Stomach (tissue), 9 donors: ENCODE measurements around the gene CABP1. TPM values are rescaled to one million over a fixed set of nuclear protein-coding genes. Genes with fewer than 3 reads are reported as not detected.

Source experiments
- DNase-seq, 2 donors: peaks; one replicate each; pipeline versions ENCODE4 v3.0.0 to v3.0.0-alpha.2; 2013 to 2019
- H3K27ac ChIP-seq, 5 donors: fragments of 200-600 bp in 4 of 5; sonication (generic) in 4 of 5; one replicate each; pipeline ENCODE4 v1.5.1; 2013 to 2019; ENCODE audit warnings: mild to moderate bottlenecking in 1 of 5, moderate library complexity in 1 of 5
- H3K27me3 ChIP-seq, 3 donors: fragments of 200-600 bp; sonication (generic); one replicate each; pipeline ENCODE4 v1.5.1; 2017 to 2019; ENCODE audit warnings: mixed run types in 1 of 3
- H3K36me3 ChIP-seq, 4 donors: fragments of 200-600 bp; sonication (generic); 1 replicate in 3 of 4; 2 replicates in 1 of 4; pipeline ENCODE4 v1.5.1; 2016 to 2019
- H3K4me1 ChIP-seq, 4 donors: fragments of 200-600 bp; sonication (generic); one replicate each; pipeline ENCODE4 v1.5.1; 2016 to 2019
- H3K4me3 ChIP-seq, 4 donors: fragments of 200-600 bp; sonication (generic) in 3 of 4; one replicate each; pipeline ENCODE4 v1.5.1; 2016 to 2019; ENCODE audit warnings: mild to moderate bottlenecking in 1 of 4
- H3K9me3 ChIP-seq, 4 donors: fragments of 200-600 bp; sonication (generic); one replicate each; pipeline ENCODE4 v1.5.1; 2016 to 2019
- EP300 ChIP-seq: sonication (generic); formaldehyde crosslinking; IDR thresholded peaks from one replicate; pipeline ENCODE4 v1.6.1; 2017; ENCODE audit warnings: antibody characterized with exemption
- POLR2A ChIP-seq, 4 donors: fragments of 450-650 bp; IDR thresholded peaks; one replicate each; pipeline ENCODE4 v1.6.1; 2016; ENCODE audit warnings: antibody characterized with exemption in 4 of 4, control low read depth in 2 of 4, mild to moderate bottlenecking in 1 of 4, moderate library complexity in 1 of 4
- POLR2AphosphoS5 ChIP-seq, 3 donors: sonication (generic); formaldehyde crosslinking; IDR thresholded peaks; one replicate each; pipeline ENCODE4 v1.6.1; 2016; ENCODE audit warnings: antibody characterized with exemption in 3 of 3
- WGBS, 5 donors: extraction: QIAGEN DNeasy Blood & Tissue Kit in 3 of 5; methylation state at CpG; one replicate each; pipeline versions ENCODE4 v1.1.5 to v1.1.7; 2013 to 2018; 5-methylcytosine and 5-hydroxymethylcytosine counted together
- intact Hi-C: fragments of 100-400 bp; cut with DNase I; formaldehyde crosslinking; loops from one replicate; pipeline ENCODE4 v1.15.1; 2023; ENCODE audit warnings: low total_unique reads
- polyA plus RNA-seq, 3 donors: library from polyadenylated mRNA; stranded (reverse); fragments of 200-250 nt; gene quantifications; one replicate each; pipeline ENCODE4 v1.2.3, GENCODE V29; 2013
- total RNA-seq, 5 donors: library from RNA; depleted of rRNA; stranded (reverse); fragments of >200 nt; gene quantifications; one replicate each; pipeline versions ENCODE4 v1.1.0 to v1.2.3, GENCODE V29; 2014 to 2016
- TF ChIP-seq, protein P1 (sequence below), 7 experiments: fragments of 450-650 bp in 4 of 7; fragments of 200-600 bp in 3 of 7; sonication (generic) in 3 of 7; IDR thresholded peaks; one replicate each; pipeline ENCODE4 v1.5.1; 2016 to 2019; ENCODE audit warnings: antibody characterized with exemption in 7 of 7, control low read depth in 2 of 7, mild to moderate bottlenecking in 1 of 7
- donor health status: healthy with polysubstance abuse.
- donor health status: Bipolar disorder and iron deficiency.
- donor health status: healthy.

Gene CABP1
- total and polyA plus RNA-seq, 8 donors: 1.1 to 2.4 (median 2.0) TPM; not detected in 3

DNA sequence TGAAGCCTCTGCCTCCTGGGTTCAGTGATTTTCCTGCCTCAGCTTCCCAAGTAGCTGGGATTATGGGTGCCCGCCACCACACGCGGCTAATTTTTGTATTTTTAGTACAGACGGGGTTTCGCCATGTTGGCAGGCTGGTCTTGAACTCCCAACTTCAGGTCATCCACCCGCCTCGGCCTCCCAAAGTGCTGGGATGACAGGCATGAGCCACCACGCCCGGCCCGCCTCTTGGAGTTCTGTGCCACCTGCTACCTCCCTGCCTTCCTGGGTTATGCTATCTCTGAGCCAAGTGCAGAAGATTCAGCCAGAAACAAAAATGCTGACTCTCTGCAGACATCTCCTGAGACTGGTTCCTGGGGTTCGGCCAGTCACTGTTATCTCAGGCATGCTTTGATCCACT is 13.2 kb downstream of the CABP1 start:
- Histone ChIP-seq H3K4me3 (no peak overlapping the region), H3K36me3 (no peaks in the 10 kb centered on the region), H3K27me3 (peaks cover 0 to 22% (median 8%) of the 10 kb centered on the region in 3 donors), H3K27ac (peak overlapping the region in 3 of 5 donors; percentile 16 to 43 (median 18)), H3K9me3 (no peaks in the 10 kb centered on the region), H3K4me1 (peaks cover 4 to 36% (median 15%) of the 10 kb centered on the region in 4 donors)
- intact Hi-C loops: no loop called here
- TF ChIP-seq POLR2AphosphoS5 (IDR thresholded peaks at IDR 0.05): no peak
- no peak for TF ChIP-seq EP300
- TF ChIP-seq, protein P1, sequence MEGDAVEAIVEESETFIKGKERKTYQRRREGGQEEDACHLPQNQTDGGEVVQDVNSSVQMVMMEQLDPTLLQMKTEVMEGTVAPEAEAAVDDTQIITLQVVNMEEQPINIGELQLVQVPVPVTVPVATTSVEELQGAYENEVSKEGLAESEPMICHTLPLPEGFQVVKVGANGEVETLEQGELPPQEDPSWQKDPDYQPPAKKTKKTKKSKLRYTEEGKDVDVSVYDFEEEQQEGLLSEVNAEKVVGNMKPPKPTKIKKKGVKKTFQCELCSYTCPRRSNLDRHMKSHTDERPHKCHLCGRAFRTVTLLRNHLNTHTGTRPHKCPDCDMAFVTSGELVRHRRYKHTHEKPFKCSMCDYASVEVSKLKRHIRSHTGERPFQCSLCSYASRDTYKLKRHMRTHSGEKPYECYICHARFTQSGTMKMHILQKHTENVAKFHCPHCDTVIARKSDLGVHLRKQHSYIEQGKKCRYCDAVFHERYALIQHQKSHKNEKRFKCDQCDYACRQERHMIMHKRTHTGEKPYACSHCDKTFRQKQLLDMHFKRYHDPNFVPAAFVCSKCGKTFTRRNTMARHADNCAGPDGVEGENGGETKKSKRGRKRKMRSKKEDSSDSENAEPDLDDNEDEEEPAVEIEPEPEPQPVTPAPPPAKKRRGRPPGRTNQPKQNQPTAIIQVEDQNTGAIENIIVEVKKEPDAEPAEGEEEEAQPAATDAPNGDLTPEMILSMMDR (IDR thresholded peaks at IDR 0.05): no peak
- no peak for TF ChIP-seq POLR2A (IDR thresholded peaks at IDR 0.05)
- no peak for DNase-seq
- WGBS, 5 donors: 81 to 95% (median 91%) methylated on average over 11 of the region's 11 CpGs

DNA sequence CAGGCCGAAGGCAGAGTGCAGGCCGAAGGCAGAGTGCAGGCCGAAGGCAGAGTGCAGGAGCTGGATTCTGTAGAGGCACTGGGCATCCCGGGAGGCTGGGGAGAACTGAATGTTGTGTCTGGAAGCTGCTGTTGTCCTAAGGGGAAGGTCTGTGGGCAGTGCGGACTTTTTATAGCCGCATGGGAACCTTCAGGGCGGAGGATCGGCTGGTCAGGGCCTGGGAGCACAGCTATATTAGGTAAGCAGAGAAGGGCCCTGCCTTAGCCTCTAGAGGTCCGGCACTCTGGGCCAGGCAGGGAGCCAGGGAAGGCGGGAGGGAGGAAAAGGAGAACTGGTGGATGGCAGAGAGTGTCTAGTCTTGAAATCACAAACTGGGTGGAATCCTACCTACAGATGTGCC is 14.2 kb downstream of the CABP1 start:
- whole genome bisulfite sequencing, 5 donors: 65 to 81% (median 77%) methylated on average over 10 of the region's 10 CpGs
- H3K9me3 ChIP-seq: no peaks in the 10 kb centered on the region
- no peak for DNase-seq
- H3K27me3 ChIP-seq: peaks cover 0 to 18% (median 4%) of the 10 kb centered on the region in 3 donors
- H3K4me1 ChIP-seq: peaks cover 0 to 25% (median 5%) of the 10 kb centered on the region in 4 donors
- H3K36me3 ChIP-seq: no peaks in the 10 kb centered on the region
- intact Hi-C loops: no loop called here
- TF ChIP-seq, protein P1 (IDR thresholded peaks at IDR 0.05): no peak
- TF ChIP-seq POLR2AphosphoS5 (IDR thresholded peaks at IDR 0.05) (peak in 1 of 3 donors; percentile 7), EP300 (no peak), POLR2A (IDR thresholded peaks at IDR 0.05) (no peak)
- H3K4me3 ChIP-seq: no peak overlapping the region
- H3K27ac ChIP-seq: peak overlapping the region in 3 of 5 donors; percentile 16 to 46 (median 43)

DNA sequence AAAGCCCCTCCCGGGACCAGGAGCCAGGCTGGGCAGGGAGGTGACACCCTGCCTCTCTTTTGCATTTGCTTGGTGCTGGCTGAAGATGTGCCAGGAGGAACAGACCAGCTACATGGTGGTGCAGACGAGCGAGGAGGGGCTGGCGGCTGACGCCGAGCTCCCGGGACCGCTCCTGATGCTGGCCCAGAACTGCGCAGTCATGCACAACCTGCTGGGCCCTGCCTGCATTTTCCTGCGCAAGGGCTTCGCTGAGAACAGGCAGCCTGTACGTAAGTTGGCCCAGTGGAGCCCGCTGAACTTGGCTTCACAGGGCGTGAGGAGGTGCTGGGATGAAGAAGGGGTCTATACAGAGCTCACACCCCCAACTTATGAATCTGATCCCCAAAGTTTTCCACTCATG is 15.6 kb downstream of the CABP1 start:
- 88 to 95% (median 93%) methylated on average over 13 to 14 of the region's 14 CpGs for WGBS, 5 donors
- H3K27ac ChIP-seq: no peak overlapping the region
- H3K36me3 ChIP-seq: peaks cover 0 to 3% (median 0%) of the 10 kb centered on the region in 4 donors
- H3K4me3 ChIP-seq: no peak overlapping the region
- intact Hi-C loops: no loop called here
- H3K4me1 ChIP-seq: peaks cover 0 to 20% (median 0%) of the 10 kb centered on the region in 4 donors
- H3K9me3 ChIP-seq: no peaks in the 10 kb centered on the region
- DNase-seq: no peak
- TF ChIP-seq EP300 (no peak), POLR2AphosphoS5 (IDR thresholded peaks at IDR 0.05) (no peak), POLR2A (IDR thresholded peaks at IDR 0.05) (no peak)
- H3K27me3 ChIP-seq: peaks cover 0 to 6% (median 0%) of the 10 kb centered on the region in 3 donors

DNA sequence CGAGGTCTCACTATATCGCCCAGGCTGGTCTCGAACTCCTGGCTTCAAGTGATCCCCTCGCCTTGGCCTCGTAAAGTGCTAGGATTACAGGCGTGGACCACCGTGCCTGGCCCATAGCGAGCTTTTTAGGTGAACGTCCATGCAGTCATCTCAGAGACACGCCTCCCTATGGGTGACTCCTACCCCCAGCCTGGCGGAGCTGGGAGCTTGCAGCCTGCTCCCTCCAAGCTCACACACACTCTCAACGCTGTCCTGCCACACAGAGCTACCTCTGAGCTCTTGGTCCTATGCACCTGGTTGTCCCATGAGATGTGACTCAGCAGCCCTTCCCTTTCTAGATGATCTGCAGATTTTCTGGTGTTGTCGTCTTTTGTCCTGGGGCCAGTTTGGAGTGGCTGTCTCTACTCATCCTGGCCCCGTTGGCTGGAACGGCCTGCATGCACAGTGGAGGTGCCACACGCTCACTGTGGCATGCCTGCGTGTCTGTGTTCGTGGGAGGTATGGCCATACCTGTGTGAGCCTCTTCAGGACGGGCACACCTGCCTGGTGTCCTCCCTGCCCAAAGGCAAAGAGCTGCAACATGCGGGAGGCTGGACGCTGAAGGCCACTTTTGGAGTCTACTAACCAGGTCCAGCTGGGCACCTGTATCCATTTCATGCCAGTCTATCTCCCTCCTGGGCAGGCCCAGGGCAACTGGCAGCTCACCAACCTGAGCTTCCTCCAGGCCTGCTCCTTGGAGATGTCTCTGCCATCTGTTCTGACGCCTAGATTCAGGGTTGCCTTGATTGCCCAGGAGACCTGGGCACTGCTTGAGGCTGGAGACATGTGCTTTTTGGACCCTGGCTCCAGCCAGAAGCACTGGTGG is 18.1 kb downstream of the CABP1 start:
- Histone ChIP-seq H3K4me3 (no peak overlapping the region), H3K9me3 (no peaks in the 10 kb centered on the region), H3K27ac (no peak overlapping the region), H3K4me1 (peaks cover 0 to 11% (median 0%) of the 10 kb centered on the region in 4 donors), H3K36me3 (peaks cover 0 to 8% (median 0%) of the 10 kb centered on the region in 4 donors), H3K27me3 (no peaks in the 10 kb centered on the region)
- intact Hi-C loops: no loop called here
- TF ChIP-seq POLR2A (IDR thresholded peaks at IDR 0.05): no peak
- no peak for TF ChIP-seq EP300
- TF ChIP-seq, protein P1 (IDR thresholded peaks at IDR 0.05): no peak
- no peak for TF ChIP-seq POLR2AphosphoS5 (IDR thresholded peaks at IDR 0.05)
- DNase-seq: no peak
- WGBS, 5 donors: 82 to 89% (median 87%) methylated on average over 22 of the region's 22 CpGs
